K562 (cell line): ENCODE results near the gene SORCS1. TPM values are rescaled to one million over a fixed set of nuclear protein-coding genes. Genes with fewer than 3 reads are reported as not detected.

Experiments
- ATAC-seq: fragments of 200-7000 bp; cut with Tn5 transposase; 3 replicates; pipeline ENCODE4 v1.9.1; 2020; ENCODE audit warnings: moderate library complexity
- BruUV-seq: library from RNA; stranded (reverse); fragments of 400-500 nt; replicated peaks from 2 replicates; lab custom pipeline; 2021; lab: Mats Ljungman, UMichigan
- CTCF ChIA-PET: fragments of 300-600 bp; formaldehyde crosslinking; extraction: SDS; loops from one replicate; lab custom pipeline; 2021; ENCODE audit warnings: low intra/inter-chr PET ratio; lab: Yijun Ruan, JAX
- POLR2A ChIA-PET: fragments of 300-600, 350-650 bp; sonication (Branson Sonifier 250); formaldehyde crosslinking; extraction: SDS; loops from one replicate; lab custom pipeline; 2021; ENCODE audit warnings: antibody characterized with exemption, inconsistent platforms; lab: Yijun Ruan, JAX
- DNase-seq, 4 experiments: peaks; one replicate each; pipeline versions ENCODE4 v3.0.0 to v3.0.0-alpha.2; 2011 to 2018; ENCODE audit warnings: low spot score in 3 of 4, mixed read lengths in 3 of 4; ENCODE audit errors: extremely low read depth in 1 of 4
- FAIRE-seq: peaks from 2 replicates; lab custom pipeline; 2011; peaks lifted over from hg19 to GRCh38; lab: Jason Lieb, UNC
- H2AFZ ChIP-seq: 2 replicates; pipeline ENCODE4 v1.6.0; 2011; ENCODE audit warnings: low read depth, low read length, control low read depth, inconsistent platforms
- H3K27ac ChIP-seq: fragments of 200-600 bp; 3 replicates; pipeline ENCODE4 v1.8.0; 2011; ENCODE audit warnings: low read depth, mild to moderate bottlenecking, control low read depth, inconsistent platforms, low read length, moderate library complexity, mixed read lengths; ENCODE audit errors: extremely low read depth
- H3K27me3 ChIP-seq, 2 experiments: fragments of 300-600 bp in 1 of 2; 2 replicates in 1 of 2; 3 replicates in 1 of 2; pipeline versions ENCODE4 v1.6.0 to v1.8.0; 2011; ENCODE audit warnings: inconsistent platforms in 2 of 2, low read length in 2 of 2, mild to moderate bottlenecking in 1 of 2, mixed read lengths in 1 of 2, moderate library complexity in 1 of 2; ENCODE audit not compliant: control insufficient read depth in 2 of 2, insufficient read depth in 2 of 2
- H3K36me3 ChIP-seq: fragments of 300-600 bp; 3 replicates; pipeline ENCODE4 v1.8.0; 2011; ENCODE audit warnings: mild to moderate bottlenecking, low read length, inconsistent platforms; ENCODE audit not compliant: control insufficient read depth, insufficient read depth
- H3K4me1 ChIP-seq, 2 experiments: fragments of 200-600 bp in 1 of 2; replicated peaks in 1 of 2; 2 replicates in 1 of 2; 3 replicates in 1 of 2; pipeline versions ENCODE4 v1.5.1 to v1.8.0; 2011; ENCODE audit warnings: inconsistent platforms in 2 of 2, low read length in 2 of 2, mild to moderate bottlenecking in 1 of 2, mixed read lengths in 1 of 2, moderate library complexity in 1 of 2; ENCODE audit not compliant: control insufficient read depth in 2 of 2, insufficient read depth in 2 of 2
- H3K4me2 ChIP-seq: 2 replicates; pipeline ENCODE4 v1.6.1; 2011; ENCODE audit warnings: low read length, control low read depth, inconsistent platforms, mixed read lengths; ENCODE audit not compliant: insufficient read depth
- H3K4me3 ChIP-seq: fragments of 200-600 bp; sonication (generic), shearing (Covaris generic); 2 replicates; pipeline ENCODE4 v1.5.1; 2016; ENCODE audit warnings: control low read depth, inconsistent platforms
- H3K79me2 ChIP-seq: fragments of 200-600 bp; 3 replicates; pipeline ENCODE4 v1.8.0; 2011; ENCODE audit warnings: low read length, inconsistent platforms; ENCODE audit not compliant: control insufficient read depth, insufficient read depth
- H3K9ac ChIP-seq, 2 experiments: 2 replicates each; pipeline versions ENCODE4 v1.6.0 to v1.6.1; 2011; ENCODE audit warnings: low read depth in 2 of 2, low read length in 2 of 2, control low read depth in 1 of 2, inconsistent platforms in 1 of 2, mild to moderate bottlenecking in 1 of 2, mixed read lengths in 1 of 2; ENCODE audit not compliant: insufficient read depth in 1 of 2
- H3K9me1 ChIP-seq: one replicate; pipeline ENCODE4 v1.6.0; 2011; ENCODE audit warnings: inconsistent platforms, mild to moderate bottlenecking, low read length, moderate library complexity; ENCODE audit not compliant: control insufficient read depth, insufficient read depth
- H3K9me3 ChIP-seq: replicated peaks from 2 replicates; pipeline ENCODE4 v1.5.1; 2011; ENCODE audit warnings: low read depth, low read length, inconsistent platforms; ENCODE audit not compliant: control insufficient read depth, insufficient read depth
- H4K20me1 ChIP-seq: replicated peaks from 2 replicates; pipeline ENCODE4 v1.6.1; 2011; ENCODE audit warnings: low read length, inconsistent platforms, mixed read lengths; ENCODE audit not compliant: control insufficient read depth, insufficient read depth
- PPARD ChIP-seq: fragments of 250-450 bp; sonication (Bioruptor Pico); IDR thresholded peaks from 2 replicates; pipeline ENCODE4 v1.8.0; 2022; ENCODE audit warnings: inconsistent platforms, mild to moderate bottlenecking, moderate library complexity
- PTTG1 ChIP-seq: fragments of 450-650 bp; IDR thresholded peaks from 2 replicates; pipeline ENCODE4 v1.6.1; 2016; ENCODE audit warnings: low read depth, mild to moderate bottlenecking, missing genetic modification characterization, missing compliant biosample characterization
- RAD21 ChIP-seq, 2 experiments: fragments of 250-450 bp in 1 of 2; fragments of 450-650 bp in 1 of 2; sonication (Bioruptor Pico) in 1 of 2; formaldehyde crosslinking in 1 of 2; IDR thresholded peaks in 1 of 2; conservative IDR thresholded peaks in 1 of 2; 2 replicates each; pipeline versions ENCODE4 v1.4.0 to v1.8.0; 2020 to 2022; ENCODE audit warnings: mild to moderate bottlenecking in 2 of 2, moderate library complexity in 1 of 2
- RFX7 ChIP-seq: fragments of 250-450 bp; sonication (Bioruptor Pico); IDR thresholded peaks from 2 replicates; pipeline ENCODE4 v1.5.1; 2021; ENCODE audit warnings: mild to moderate bottlenecking
- ZFPM2 ChIP-seq: fragments of 250-450 bp; sonication (Bioruptor Pico); IDR thresholded peaks from 2 replicates; pipeline ENCODE4 v1.5.1; 2022; ENCODE audit warnings: mild to moderate bottlenecking
- WGBS: fragments of 100-300 bp; shearing (Covaris generic); methylation state at CpG from one replicate; pipeline ENCODE4 v1.1.6; 2016; ENCODE audit warnings: low coverage, mixed read lengths; ENCODE audit not compliant: insufficient coverage; ENCODE audit errors: missing lambda C conversion rate; 5-methylcytosine and 5-hydroxymethylcytosine counted together
- in situ Hi-C: fragments of 300-500 bp; cut with MboI; formaldehyde crosslinking; loops from 4 replicates; pipeline ENCODE4 v1.15.0; 2018; ENCODE audit warnings: inconsistent platforms, mixed read lengths
- intact Hi-C: fragments of 100-400 bp; cut with micrococcal nuclease; formaldehyde crosslinking; loops from 2 replicates; pipeline ENCODE4 v1.14.2; 2022
- polyA plus RNA-seq, 8 experiments: library from polyadenylated mRNA; depleted of rRNA in 4 of 8; stranded (reverse) in 5 of 8; unstranded in 3 of 8; fragments of >200 nt; fragmentation: Nextera tagmentation in 2 of 8; fragmentation: Illumina TruSeq in 1 of 8; extraction: Ambion mirVana in 2 of 8; extraction: Trizol in 1 of 8; gene quantifications; 2 replicates each; pipeline versions ENCODE4 v1.2.1 to v1.2.3, GENCODE V29; 2011 to 2014; ENCODE audit warnings: inconsistent platforms in 1 of 8, missing spikeins in 1 of 8
- total RNA-seq, 7 experiments: library from RNA; depleted of rRNA in 6 of 7; stranded (reverse); fragments of >200 nt in 6 of 7; fragmentation: Illumina TruSeq in 2 of 7; extraction: Trizol in 2 of 7; gene quantifications; 2 replicates each; pipeline versions ENCODE4 v1.2.1 to v1.2.3, GENCODE V29; 2011 to 2021; ENCODE audit warnings: low replicate concordance in 1 of 7
- TF ChIP-seq, protein P1 (sequence below): fragments of 250-450 bp; sonication (Bioruptor Pico); IDR thresholded peaks from 2 replicates; pipeline ENCODE4 v1.8.0; 2022; ENCODE audit warnings: inconsistent platforms, mild to moderate bottlenecking, moderate library complexity, borderline replicate concordance
- TF ChIP-seq, protein P2 (sequence below): IDR thresholded peaks from 3 replicates; pipeline ENCODE4 v1.6.1; 2011; ENCODE audit warnings: borderline replicate concordance, mild to moderate bottlenecking; ENCODE audit not compliant: insufficient read length, insufficient read depth
- TF ChIP-seq, protein P3 (sequence below): fragments of 450-650 bp; IDR thresholded peaks from 2 replicates; pipeline ENCODE4 v1.6.1; 2014; ENCODE audit warnings: low read depth, mild to moderate bottlenecking, moderate library complexity, borderline replicate concordance
- TF ChIP-seq, protein P4 (sequence below): sonication (generic); formaldehyde crosslinking; IDR thresholded peaks from 2 replicates; pipeline ENCODE4 v1.8.0; 2022; ENCODE audit warnings: missing genetic modification reagents, mild to moderate bottlenecking, moderate library complexity, borderline replicate concordance

The SORCS1 gene
- total and polyA plus RNA-seq, 9 of the 15 experiments (the other 6 are each of a cell fraction or from before 2014, with no cell fraction given): 1.5 to 3.9 (median 2.7) TPM

DNA sequence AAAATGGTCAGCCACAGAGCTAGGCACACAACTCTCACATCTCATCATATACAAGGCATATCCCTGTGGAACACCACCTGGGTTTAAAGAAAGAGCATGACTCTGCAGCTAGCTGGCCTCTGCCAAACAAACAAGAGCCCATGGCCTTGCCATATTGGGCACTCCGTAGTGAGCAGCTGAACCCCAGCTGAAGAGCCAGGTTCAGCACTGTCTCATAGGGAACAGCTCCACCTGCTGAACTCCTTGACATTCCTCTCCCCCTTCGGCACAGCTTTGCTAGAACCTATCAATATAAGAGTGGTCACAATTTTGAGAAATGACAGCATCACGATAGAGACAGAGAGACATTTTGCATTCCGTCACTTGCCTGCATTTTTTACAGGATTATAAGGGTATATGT is 20.0 kb downstream of the SORCS1 start:
- Histone ChIP-seq H3K27me3 (no peaks in the 10 kb centered on the region), H3K4me3 (no peak overlapping the region), H3K9me3 (no peaks in the 10 kb centered on the region), H2AFZ (no peak overlapping the region), H4K20me1 (no peaks in the 10 kb centered on the region), H3K27ac (no peak overlapping the region), H3K9me1 (no peaks in the 10 kb centered on the region), H3K9ac (no peak overlapping the region), H3K79me2 (no peaks in the 10 kb centered on the region), H3K4me1 (no peaks in the 10 kb centered on the region), H3K4me2 (no peak overlapping the region), H3K36me3 (no peaks in the 10 kb centered on the region)
- in situ Hi-C loops (no loop called here), intact Hi-C loops (loop anchor here (1.0 to 5.0 kb wide), 3 partner anchors 281 to 432 kb away; no protein-coding TSS in a partner anchor)
- ATAC-seq (peak; percentile 84), FAIRE-seq (peak; percentile 26), DNase-seq (peak in 2 of 4 experiments; percentile 8 to 31)
- WGBS: 0% methylated on average over 4 of the region's 4 CpGs
- ChIA-PET POLR2A (no interaction called here), CTCF (no interaction called here)
- BruUV-seq: no TSS peak
- TF ChIP-seq, protein P1, sequence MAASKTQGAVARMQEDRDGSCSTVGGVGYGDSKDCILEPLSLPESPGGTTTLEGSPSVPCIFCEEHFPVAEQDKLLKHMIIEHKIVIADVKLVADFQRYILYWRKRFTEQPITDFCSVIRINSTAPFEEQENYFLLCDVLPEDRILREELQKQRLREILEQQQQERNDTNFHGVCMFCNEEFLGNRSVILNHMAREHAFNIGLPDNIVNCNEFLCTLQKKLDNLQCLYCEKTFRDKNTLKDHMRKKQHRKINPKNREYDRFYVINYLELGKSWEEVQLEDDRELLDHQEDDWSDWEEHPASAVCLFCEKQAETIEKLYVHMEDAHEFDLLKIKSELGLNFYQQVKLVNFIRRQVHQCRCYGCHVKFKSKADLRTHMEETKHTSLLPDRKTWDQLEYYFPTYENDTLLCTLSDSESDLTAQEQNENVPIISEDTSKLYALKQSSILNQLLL (CRISPR knock-in tag): no peak
- TF ChIP-seq PTTG1: no peak
- TF ChIP-seq RFX7 (CRISPR knock-in tag): no peak
- peak; percentile 50 to 67 for TF ChIP-seq RAD21 (CRISPR knock-in tag; conservative IDR thresholded peaks at IDR 0.05 in 1 of 2, IDR thresholded peaks at IDR 0.05 in 1 of 2)
- TF ChIP-seq, protein P2, sequence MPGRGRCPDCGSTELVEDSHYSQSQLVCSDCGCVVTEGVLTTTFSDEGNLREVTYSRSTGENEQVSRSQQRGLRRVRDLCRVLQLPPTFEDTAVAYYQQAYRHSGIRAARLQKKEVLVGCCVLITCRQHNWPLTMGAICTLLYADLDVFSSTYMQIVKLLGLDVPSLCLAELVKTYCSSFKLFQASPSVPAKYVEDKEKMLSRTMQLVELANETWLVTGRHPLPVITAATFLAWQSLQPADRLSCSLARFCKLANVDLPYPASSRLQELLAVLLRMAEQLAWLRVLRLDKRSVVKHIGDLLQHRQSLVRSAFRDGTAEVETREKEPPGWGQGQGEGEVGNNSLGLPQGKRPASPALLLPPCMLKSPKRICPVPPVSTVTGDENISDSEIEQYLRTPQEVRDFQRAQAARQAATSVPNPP: no peak
- TF ChIP-seq, protein P3, sequence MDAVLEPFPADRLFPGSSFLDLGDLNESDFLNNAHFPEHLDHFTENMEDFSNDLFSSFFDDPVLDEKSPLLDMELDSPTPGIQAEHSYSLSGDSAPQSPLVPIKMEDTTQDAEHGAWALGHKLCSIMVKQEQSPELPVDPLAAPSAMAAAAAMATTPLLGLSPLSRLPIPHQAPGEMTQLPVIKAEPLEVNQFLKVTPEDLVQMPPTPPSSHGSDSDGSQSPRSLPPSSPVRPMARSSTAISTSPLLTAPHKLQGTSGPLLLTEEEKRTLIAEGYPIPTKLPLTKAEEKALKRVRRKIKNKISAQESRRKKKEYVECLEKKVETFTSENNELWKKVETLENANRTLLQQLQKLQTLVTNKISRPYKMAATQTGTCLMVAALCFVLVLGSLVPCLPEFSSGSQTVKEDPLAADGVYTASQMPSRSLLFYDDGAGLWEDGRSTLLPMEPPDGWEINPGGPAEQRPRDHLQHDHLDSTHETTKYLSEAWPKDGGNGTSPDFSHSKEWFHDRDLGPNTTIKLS: no peak
- TF ChIP-seq, protein P4, sequence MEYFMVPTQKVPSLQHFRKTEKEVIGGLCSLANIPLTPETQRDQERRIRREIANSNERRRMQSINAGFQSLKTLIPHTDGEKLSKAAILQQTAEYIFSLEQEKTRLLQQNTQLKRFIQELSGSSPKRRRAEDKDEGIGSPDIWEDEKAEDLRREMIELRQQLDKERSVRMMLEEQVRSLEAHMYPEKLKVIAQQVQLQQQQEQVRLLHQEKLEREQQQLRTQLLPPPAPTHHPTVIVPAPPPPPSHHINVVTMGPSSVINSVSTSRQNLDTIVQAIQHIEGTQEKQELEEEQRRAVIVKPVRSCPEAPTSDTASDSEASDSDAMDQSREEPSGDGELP (CRISPR knock-in tag): peak; percentile 38; the same call in 1 of the 2 replicates
- no peak for TF ChIP-seq ZFPM2 (CRISPR knock-in tag)
- TF ChIP-seq PPARD (CRISPR knock-in tag): no peak
